ENCODE results near the gene CDH26. TPM values are rescaled to one million over a fixed set of nuclear protein-coding genes. Genes with fewer than 3 reads are reported as not detected.

CDH26 gene
- total RNA-seq, 1 donor from 2014 or later, result 8.8 TPM

DNA sequence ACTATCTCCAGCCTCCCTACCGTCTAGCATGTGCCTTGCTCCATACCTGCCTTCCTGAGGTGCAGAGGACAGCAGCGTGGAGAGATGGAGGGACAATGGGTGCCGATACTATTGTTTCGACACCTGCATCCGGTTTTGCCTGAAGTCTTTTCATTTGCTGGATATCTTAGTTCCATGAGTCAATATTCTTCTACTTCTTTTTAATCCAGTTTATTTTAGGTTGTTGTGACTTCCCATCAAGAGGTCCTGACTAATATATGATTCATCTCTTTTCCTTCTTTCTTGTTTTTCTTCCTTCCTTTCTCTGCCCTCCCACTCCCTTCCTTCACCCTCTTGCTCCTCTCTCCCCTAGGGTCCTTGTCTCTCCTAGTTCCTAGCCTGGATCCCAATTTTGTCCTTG is 91.4 kb downstream of the CDH26 start:
- no peak for TF ChIP-seq CTCF (IDR thresholded peaks at IDR 0.05)
- peaks cover 12% of the 10 kb centered on the region for H3K27me3 ChIP-seq
- no peak overlapping the region for H3K27ac ChIP-seq
- intact Hi-C loops (cut with DNase I), result no loop called here
- no peak for DNase-seq
- peaks cover 14% of the 10 kb centered on the region for H3K4me1 ChIP-seq
- no peaks in the 10 kb centered on the region for H3K36me3 ChIP-seq
- no peaks in the 10 kb centered on the region for H3K9me3 ChIP-seq
- no peak for ATAC-seq
- no peak overlapping the region for H3K4me3 ChIP-seq

DNA sequence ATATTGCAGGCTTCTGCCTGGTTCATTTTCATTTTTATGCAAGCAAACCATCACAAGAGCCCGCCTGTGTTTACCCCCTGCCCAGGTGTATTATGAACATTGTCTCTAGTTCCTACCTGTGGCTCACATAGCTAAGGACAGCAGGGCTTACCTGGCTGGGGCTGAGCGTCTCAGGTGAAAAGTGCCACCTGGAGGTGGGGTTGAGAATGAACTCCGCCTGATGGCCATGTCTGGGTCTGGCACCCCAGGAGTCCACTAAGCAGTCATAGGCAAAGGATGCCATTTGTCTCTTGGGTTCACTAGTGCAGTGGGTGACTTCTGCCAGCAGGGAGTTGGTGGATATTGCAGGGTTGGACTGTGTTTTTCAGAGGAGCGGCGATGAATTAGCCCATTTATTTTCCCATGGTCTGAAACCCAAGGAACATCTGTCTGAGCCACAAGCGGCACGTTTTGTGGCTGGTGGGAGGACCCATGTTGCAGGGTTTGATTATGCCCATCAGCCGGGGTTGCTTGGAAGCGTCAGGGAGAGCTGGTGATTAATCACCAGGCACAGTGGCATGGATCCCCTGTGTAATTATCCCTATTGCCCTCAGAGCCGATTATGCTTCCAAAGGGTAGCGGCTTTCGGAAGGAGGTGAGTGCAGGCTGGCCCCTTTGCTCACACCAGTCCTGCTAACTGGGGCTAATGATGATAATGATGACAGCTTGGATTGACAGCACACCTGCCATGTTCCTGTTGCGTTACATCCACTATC is 92.1 kb downstream of the CDH26 start:
- Histone ChIP-seq H3K4me1 (peaks cover 14% of the 10 kb centered on the region), H3K27me3 (peaks cover 12% of the 10 kb centered on the region), H3K9me3 (no peaks in the 10 kb centered on the region), H3K4me3 (no peak overlapping the region), H3K36me3 (no peaks in the 10 kb centered on the region), H3K27ac (no peak overlapping the region)
- intact Hi-C loops (cut with DNase I), result no loop called here
- no peak for DNase-seq
- peak; percentile 29 for TF ChIP-seq CTCF (IDR thresholded peaks at IDR 0.05)
- ATAC-seq, result peak; percentile 76

- Histone ChIP-seq H3K9me3 (no peaks in the 10 kb centered on the region), H3K4me1 (peaks cover 21% of the 10 kb centered on the region), H3K27me3 (peaks cover 12% of the 10 kb centered on the region), H3K4me3 (no peak overlapping the region), H3K36me3 (no peaks in the 10 kb centered on the region), H3K27ac (no peak overlapping the region)
- intact Hi-C loops (cut with DNase I), result no loop called here
- ATAC-seq (no peak), DNase-seq (no peak)
- no peak for TF ChIP-seq CTCF (IDR thresholded peaks at IDR 0.05)
Observed at GRCh38 chr20:60051911-60052310, 93.7 kb downstream of the CDH26 start.

DNA sequence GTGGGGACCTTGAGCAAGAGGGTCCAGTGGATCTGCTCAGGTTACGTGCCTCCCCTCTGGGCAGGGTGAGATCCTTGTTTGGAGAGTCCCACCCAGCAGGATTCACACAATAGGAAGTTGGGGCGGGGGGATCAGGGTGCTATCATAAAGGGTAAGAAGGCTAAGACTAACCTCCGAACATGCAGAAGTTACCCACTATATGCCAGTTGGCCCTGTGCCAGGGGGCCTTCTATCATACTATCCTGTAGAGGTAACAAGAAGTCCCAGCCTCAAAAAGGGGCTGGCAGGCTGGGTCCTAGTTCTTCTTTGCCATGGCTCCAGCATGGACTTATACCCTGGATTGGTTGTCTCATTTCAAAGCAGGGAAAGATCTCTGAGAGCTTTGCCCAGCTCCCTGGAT is 94.1 kb downstream of the CDH26 start:
- no peak for ATAC-seq
- H3K27me3 ChIP-seq, result peaks cover 12% of the 10 kb centered on the region
- intact Hi-C loops (cut with DNase I), result no loop called here

GRCh38 chr20:60053125-60053817 is 95.0 kb downstream of the CDH26 start:
- H3K4me1 ChIP-seq, result peaks cover 30% of the 10 kb centered on the region
- H3K27ac ChIP-seq, result no peak overlapping the region
- intact Hi-C loops (cut with DNase I), result no loop called here
- ATAC-seq, result no peak
- peaks cover 12% of the 10 kb centered on the region for H3K27me3 ChIP-seq
- H3K4me3 ChIP-seq, result no peak overlapping the region
- no peaks in the 10 kb centered on the region for H3K36me3 ChIP-seq
- no peaks in the 10 kb centered on the region for H3K9me3 ChIP-seq
- no peak for TF ChIP-seq CTCF (IDR thresholded peaks at IDR 0.05)
- no peak for DNase-seq

More for the DNA sequence above, 94.1 kb downstream of the CDH26 start:
- Histone ChIP-seq H3K9me3 (no peaks in the 10 kb centered on the region), H3K36me3 (no peaks in the 10 kb centered on the region), H3K4me3 (no peak overlapping the region), H3K4me1 (peaks cover 22% of the 10 kb centered on the region), H3K27ac (no peak overlapping the region)
- no peak for DNase-seq
- TF ChIP-seq CTCF (IDR thresholded peaks at IDR 0.05), result no peak

Measured in upper lobe of right lung (tissue), 1 donor.